HG03064 (cell line): ENCODE results near the gene ITPR2.
"Not testable (repeated sequence)": the region's sequence is repeated elsewhere in the genome, so short reads cannot be mapped to it uniquely, and the experiment has no call there.

Experiments
- ATAC-seq: cut with Tn5 transposase; IDR thresholded peaks from one replicate; pipeline ENCODE4 v1.9.1; 2021; ENCODE audit warnings: low read depth; ENCODE audit not compliant: unreplicated experiment

ITPR2 gene

DNA sequence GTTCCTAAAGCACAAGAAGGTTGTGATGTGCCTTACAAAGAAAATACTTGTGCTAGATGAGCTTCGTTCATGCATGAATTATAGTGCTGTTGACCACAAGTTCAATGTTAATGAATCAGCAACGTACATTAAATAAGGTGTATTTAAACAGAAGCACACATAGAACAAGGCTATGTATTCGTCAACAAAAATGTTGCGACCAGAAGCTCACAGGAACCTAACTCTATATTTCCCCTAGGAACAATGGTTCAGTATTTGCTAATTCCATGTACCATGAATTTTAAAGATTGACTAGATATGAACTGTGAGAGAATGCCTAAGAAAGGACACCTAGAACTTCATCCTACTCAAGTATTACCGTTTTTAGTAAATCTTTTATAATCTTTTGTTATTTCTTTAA lies 149.6 kb downstream of the ITPR2 start:
- ATAC-seq = no peak

DNA sequence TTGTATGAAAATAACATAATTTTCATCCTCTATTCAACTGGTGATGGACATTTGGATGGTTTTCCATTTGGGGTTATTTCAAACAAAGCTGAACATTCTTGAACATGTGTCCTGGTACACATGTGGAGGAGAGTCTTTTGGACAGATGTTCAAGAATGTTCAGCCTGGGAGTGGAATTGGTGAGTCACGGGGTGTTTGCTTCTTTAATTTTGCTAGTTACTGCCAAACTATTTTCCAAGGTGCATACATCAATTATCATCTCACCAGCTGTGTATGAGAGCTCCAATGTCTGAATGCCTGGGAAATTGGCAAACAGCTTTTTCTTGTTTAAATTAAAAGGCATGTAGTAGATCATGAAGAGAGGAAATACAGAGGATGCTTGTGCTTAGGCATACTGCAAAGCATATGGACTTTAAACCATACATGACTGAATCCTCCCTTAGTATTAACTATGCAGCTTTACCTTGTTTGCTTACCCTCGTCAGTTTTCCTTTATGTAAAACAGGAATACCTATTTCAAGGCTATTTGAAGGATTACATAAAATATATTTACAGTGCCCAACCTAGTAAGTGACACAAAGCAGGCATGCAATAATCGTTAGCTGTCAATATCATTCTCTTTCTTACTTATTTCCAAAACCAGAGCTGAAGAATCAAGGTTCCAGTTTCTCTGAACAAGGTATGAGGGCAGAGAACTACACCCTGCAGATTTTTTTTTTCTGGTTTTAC lies 152.1 kb downstream of the ITPR2 start:
- no peak for ATAC-seq

DNA sequence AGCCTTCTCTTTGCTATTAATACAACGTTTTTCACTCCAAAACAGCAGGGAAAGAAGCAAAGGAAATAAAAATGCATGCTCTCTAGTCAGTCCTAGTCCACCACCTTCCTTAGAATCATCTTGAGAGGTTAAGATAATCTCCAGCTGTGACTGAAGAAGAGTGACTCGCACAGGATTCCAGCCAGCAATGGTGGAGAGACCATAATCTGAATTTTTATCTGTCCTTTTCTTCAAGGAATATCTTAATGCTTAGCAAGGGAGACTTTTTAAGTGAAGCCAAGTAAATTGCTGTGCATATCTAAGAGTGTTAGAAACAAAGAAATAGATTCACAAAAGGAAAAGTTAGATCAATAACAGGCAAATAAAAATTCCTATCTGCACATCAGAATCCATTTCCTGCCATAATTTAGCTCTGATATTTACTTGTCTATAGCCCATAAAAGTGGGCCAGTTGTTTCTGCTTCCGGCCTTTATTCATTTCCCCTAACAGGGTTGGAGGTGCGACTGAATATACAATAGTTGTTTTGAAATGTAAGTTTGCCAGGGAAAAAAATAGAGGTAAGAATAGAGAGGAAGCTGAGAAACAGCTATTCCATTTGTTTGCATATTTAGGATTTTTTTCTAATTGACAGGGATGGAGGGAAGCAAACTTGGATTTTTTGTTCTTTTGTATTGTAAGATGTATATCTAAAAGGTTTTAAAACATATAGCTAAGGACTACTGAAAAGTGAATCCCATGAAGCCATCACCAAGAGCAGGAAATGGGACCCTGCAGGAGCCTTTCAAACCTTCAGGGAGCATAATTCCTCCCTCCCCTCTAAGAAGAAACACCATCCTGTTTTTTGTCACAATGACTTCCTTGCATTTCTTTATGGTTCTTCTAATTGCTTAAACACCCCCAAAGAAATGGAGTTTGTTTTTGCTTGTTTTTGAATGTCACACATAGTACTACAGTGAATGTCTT lies 154.0 kb downstream of the ITPR2 start:
- ATAC-seq = no peak

DNA sequence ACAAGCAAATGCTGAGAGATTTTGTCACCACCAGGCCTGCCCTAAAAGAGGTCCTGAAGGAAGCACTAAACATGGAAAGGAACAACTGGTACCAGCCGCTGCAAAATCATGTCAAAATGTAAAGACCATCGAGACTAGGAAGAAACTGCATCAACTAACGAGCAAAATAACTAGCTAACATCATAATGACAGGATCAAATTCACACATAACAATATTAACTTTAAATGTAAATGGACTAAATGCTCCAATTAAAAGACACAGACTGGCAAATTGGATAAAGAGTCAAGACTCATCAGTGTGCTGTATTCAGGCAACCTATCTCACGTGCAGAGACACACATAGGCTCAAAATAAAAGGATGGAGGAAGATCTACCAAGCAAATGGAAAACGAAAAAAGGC lies 161.5 kb downstream of the ITPR2 start:
- ATAC-seq = not testable (repeated sequence)

DNA sequence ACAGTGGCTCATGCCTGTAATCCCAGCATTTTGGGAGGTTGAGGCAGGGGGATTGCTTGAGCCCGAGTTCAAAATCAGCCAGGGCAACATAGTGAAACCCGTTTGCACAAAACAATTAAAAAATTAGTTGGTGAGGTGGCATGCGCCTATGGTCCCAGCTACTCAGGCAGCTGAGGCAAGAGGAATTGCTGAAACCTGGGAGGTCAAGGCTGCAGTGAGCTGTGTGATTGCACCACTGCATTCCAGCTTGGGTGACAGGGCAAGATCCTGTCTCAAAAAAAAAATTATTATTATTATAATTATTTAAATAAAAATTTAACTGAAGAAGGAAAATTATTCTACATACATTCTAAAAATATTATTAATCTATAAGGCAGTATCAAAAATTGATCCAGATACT lies 164.1 kb downstream of the ITPR2 start:
- ATAC-seq = no peak

DNA sequence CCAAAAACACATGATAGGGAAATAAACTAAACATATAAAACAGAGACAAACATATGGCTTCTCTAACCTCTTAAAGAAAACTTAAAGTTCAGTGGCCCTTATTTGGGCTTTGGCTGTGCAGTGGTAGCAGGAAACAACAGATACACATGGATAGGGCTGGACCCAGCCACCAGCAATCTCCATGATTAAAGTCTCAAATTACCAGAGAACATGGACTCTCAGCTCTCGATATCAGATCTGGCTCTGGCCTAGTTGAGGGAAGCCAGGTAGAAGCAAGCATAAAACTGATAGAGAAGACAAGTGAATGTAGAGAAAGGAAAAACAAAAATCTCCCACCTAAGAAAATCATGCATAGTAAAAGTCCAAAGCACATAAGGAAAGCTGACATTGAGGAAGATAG lies 164.8 kb downstream of the ITPR2 start:
- no peak for ATAC-seq

DNA sequence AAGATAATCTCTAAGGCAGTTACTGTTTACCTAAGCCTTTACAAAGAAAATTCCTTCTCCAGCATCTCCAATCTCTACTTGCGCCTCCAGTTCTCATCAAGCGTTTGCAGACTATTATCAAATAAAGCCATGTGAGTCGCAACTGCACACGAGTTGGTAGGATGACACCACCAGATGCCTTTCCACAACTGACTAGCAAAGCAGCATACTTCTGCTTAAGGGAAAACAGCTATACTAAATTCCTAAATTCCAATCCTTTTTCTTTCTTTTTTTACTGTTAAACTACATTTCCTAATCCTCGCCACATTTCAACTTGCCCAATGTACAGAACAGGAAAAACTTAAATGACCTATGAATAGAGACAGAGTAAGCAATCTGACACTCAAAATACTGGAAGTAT lies 166.7 kb downstream of the ITPR2 start:
- no peak for ATAC-seq

DNA sequence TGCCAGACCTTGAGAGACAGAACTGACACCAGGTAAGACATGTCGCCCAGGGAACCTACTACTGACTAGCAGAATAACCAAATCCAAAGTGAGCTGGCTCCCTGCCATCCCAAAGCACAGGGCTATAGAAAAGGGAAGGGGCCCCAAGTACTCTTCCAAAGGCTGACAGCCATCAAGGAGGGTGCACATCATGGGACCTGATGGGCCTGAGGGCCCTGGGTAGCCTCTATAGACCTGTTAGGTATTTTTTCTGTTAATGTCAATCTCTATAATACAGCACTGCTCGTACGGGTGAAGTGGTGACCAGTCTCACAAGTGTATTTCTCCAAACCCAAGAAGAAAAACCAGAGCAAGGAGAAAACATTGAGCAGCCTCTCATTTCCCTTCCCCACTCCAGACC lies 171.6 kb downstream of the ITPR2 start:
- ATAC-seq = no peak

DNA sequence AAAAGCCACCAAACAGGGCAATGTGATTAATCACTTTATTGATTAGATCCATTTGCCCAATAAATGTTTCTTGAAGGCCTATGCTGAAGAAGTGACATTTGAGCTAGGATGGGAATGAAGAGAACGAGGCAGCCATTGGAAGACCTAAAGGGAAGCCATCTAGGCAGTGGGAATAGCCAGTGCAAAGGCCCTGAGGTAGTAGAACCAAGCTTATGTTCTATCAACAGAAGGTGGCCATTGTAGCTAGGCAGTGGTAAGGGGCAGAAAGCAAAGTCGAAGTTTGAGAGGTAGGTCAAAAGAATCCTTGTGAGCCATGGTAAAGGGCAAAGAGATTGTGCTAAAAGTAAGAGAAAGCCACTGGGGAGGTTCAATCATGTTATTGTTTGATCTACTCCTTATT lies 173.1 kb downstream of the ITPR2 start:
- no peak for ATAC-seq

DNA sequence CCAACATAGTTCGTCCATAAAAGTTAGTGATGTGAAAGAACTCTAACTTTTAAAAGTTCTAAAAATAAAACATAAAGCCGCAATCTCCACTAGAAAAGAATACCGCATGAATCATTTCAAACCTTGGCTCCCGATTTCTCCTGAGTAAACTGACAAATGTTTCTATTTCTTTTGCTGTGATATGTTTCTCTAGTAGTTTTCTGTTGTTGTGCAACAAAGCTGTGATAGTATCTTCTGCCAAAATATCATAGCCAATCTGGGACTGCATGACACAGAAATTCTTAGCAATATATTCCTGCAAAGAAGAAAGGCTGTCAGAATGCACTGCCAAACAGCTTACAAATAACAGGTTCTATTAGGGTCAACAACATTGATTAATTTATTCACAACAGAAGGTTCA lies 174.0 kb downstream of the ITPR2 start:
- no peak for ATAC-seq

DNA sequence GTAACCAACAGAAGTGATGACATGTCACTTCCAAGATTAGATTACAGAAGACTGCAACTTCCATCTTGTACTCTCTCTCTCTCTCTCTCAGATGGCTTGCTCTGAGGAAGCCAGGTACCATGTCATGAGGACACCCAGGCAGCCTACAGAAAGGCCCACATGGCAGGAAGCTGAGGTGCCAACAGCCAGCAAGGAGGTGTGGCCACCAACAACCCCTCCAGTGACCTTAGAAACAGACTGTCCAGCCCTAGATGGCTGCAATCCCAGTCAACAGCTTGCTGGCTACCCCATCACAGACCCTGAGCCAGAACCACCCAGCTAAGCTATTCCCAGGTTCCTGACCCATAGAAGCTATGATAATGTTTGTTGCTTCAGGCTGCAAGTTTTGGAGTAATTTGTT lies 178.4 kb downstream of the ITPR2 start:
- ATAC-seq = no peak

DNA sequence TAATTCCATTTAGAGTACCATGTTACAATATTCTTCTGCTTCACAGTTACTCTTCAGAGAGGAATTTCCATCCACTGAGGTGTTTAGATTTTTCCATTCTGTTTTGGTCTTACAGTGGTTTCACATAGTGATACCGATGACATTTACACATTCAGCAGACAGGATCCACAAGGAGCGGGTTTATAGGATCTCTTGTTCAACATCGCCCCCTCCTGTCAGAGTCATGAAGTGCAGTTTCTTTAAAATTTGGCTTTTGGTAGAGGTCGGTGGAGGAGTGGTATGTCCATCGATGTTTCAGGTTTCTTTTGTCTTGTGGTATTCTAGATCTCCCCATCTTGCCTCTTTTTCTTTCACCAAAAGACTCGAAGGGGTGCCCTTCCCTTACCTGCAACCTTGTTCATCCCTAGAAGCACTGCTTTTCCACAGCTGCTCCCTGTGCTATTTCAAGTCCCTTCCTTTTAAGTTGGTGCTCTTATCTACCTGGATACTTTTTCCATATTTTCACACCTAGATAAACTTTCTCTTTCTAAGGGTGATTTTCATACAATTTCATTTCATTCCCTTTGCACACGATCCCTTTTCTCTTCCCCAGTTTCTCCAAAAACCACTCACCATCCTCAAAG lies 181.3 kb downstream of the ITPR2 start:
- no peak for ATAC-seq

DNA sequence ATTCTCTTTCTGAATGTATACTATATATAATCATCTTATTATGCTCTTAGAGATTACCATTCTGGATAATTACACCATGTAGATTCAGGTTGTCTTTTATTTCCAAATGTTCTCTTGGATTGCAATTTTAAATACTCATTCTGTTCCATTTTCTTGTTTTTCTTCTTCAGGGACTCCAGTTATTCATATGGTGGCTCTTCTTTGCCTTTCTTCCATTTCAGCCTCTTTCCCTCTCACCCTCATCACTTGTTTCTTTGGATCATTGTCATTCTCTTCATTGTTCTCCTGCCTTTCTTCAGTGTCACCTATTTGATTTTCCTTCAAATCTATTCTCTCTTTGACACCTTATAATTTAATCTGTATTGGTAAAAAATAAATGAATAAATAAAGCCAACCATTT lies 182.0 kb downstream of the ITPR2 start:
- ATAC-seq = no peak

DNA sequence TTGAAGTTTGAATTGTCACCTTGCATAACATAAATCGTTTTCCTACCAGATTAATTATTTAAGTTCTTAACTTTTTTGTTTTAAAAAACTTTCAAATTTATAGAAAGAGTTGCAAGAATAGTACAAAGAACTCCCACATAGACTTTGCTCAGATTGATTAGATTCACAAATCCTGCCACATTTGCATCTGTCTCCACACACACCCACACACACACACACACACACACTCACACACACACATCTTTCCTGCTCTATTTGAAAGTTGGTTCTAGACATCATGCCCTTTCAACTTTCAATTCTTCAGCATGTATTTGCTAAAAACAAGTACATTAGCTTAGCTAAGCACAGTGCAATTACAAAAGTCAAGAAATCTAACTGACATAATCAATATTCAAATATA lies 184.0 kb downstream of the ITPR2 start:
- no peak for ATAC-seq

DNA sequence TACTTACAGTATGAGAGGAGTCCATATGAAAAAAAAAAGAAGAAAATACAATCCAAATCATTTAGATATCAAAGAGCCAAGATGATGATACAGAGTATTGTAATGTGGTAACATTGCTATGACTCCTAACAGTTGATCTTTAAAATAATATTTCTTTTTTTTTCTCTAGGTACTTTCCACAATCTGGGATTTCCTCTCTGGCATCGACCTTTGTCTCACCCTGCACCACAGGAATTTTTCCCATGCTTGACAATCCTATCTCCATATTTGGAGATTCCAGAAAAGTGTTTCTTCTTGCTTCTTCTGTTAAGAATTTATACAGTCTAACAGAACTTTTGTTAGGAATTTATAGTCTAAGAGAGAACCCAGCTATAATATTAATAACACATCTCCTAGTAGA lies 184.4 kb downstream of the ITPR2 start:
- no peak for ATAC-seq

DNA sequence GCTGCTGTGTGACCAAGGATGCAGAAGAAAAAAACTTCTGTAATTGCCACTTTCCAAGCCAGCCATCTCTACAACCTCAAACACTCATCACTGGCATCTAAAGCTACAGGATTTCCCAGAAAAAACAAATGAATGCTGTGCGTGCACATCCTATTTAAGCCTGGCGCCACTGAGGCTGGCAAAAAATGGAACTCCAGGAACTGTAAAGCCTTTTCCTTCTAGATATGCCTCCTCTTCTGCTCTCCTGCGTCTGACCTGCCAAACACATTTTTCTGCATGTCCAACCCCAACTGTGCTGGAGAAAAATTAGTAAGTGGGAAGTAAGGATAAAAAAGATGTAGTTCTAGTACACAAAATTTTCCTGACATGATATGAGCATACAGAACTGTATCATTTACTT lies 184.9 kb downstream of the ITPR2 start:
- no peak for ATAC-seq

DNA sequence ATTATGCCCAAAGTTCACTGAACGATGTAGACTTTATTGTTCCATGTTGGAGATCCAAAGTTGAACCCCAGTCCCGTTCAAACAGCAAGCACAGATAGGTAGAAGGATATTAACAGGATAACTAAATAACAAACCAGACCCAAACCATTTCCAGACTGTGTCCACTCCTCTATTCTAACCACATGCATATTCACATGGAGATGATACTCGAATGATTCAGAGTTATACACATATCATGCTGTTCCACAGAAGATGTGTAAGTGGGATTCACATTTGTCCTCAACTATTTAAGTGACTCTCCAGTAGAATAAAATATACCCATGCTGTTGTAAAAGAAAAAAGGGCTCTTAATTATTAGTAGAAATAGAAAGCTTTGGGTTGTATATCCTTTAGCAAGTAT lies 185.9 kb downstream of the ITPR2 start:
- ATAC-seq = no peak

DNA sequence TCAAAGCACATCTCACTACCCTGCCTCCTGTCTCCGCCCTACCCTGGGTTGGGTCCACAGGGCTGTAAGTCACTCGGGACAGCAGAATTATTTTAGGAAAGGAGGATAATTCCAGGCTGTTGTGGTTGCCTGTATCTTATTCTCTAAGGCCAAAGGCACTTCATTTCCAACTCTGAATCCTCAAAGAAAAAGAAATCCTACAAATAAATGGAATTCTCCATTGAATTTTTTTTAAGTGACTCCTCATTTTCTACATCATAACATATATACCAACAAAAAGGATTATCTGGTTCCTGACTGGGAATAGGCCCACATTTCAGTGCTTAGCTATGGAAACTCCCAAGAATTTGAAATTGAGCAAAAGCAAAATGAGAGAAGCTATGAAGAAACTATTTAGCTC lies 186.4 kb downstream of the ITPR2 start:
- no peak for ATAC-seq

DNA sequence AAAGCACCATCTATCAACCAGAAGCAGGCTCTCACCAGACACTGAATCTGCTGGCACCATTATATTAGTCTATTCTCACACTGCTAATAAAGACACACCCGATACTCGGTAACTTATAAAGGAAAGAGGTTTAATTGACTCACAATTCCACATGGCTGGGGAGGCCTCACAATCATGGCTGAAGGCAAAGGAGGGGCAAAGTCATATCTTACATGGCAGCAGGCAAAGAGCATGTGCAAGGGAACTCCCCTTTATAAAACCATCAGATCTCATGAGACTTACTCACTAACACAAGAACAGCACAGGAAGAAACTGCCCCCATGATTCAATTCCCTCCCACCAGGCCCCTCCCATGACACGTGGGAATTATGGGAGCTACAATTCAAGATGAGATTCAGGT lies 188.6 kb downstream of the ITPR2 start:
- ATAC-seq = not testable (repeated sequence)

DNA sequence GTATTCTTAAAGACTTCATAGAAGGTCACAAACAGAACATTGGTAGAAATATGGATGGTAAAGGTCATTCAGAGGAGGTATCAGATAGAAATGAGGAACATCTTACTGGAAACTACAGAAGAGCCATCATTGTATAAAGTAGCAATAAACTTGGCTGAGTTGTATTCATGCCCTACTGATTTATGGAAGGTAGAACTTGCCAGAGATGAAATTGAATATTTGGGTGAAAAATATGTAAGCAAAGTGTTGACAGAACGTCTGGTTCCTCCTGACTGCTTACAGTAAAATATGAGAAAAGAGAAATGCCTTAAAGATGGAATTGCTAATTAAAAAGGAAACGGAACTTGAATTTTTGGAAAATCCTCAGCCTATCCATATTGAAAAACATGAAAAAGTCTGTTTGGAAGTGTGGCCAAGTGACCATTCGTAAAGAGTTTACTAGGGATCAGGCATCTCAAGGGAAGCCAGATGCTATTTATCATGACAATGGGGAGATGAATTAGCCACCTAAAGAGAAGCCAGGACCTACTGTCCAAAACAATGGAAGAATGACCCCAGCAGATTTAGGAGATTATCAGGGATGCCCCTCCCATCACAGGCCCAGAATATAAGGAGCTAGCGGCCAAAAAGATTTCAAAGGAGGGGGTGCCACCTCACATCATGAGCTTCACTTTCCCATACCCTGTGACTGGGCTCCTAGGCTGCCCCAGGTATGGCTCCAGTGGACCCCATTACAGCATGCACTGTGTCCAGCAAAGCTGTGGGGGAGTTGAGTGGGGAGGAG lies 189.3 kb downstream of the ITPR2 start:
- ATAC-seq = no peak

DNA sequence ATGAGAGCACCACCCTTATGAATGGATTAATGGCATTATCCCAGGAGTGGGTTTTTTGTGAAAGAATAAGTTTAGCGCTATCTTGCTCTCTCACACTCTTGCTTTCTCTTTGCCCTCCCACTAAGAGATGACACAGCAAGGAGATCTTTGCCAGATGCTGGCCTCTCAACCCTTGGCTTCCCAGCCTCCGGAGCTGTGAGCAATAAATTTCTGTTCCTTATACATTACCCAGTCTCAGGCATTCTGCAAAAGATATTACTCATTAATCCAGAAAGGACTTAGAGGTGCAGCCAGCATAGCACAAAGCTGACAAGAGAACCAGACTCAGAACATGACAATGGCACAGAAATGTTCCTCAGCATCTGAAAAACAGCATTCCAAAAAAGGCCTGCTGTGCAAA lies 190.6 kb downstream of the ITPR2 start:
- no peak for ATAC-seq
